Panc1 (cell line): ENCODE measurements around the gene TRIOBP. TPM values are rescaled to one million over a fixed set of nuclear protein-coding genes. Genes with fewer than 3 reads are reported as not detected.
A peak's percentile ranks its signal among the peaks of the same experiment; 100 is the strongest.

ENCODE experiments used
- ATAC-seq: fragments of 200-7000 bp; cut with Tn5 transposase; 2 replicates; pipeline ENCODE4 v1.9.1; 2020; ENCODE audit warnings: mild to moderate bottlenecking, moderate library complexity
- BruUV-seq: library from RNA; stranded (reverse); fragments of 400-500 nt; replicated peaks from 2 replicates; lab custom pipeline; 2021; lab: Mats Ljungman, UMichigan
- CTCF ChIA-PET: fragments of 300-600 bp; sonication (Branson Sonifier 250); formaldehyde crosslinking; loops from one replicate; lab custom pipeline; 2022; ENCODE audit warnings: antibody characterized with exemption; lab: Charles Lee
- POLR2A ChIA-PET: fragments of 300-600 bp; sonication (Branson Sonifier 250); formaldehyde crosslinking; loops from one replicate; lab custom pipeline; 2022; ENCODE audit warnings: antibody characterized with exemption; lab: Charles Lee
- DNase-seq: peaks from one replicate; pipeline ENCODE4 v3.0.0-alpha.2; 2010; ENCODE audit warnings: low read depth, low spot score
- H3K27ac ChIP-seq: 2 replicates; pipeline ENCODE4 v1.5.1; 2011; ENCODE audit warnings: mild to moderate bottlenecking, low read length, inconsistent platforms
- H3K27me3 ChIP-seq: fragments of 200-500 bp; sonication (Bioruptor generic); 2 replicates; pipeline ENCODE4 v1.6.0; 2014; ENCODE audit warnings: low read length, inconsistent platforms; ENCODE audit not compliant: control insufficient read depth, insufficient read depth
- H3K36me3 ChIP-seq: fragments of 200-500 bp; sonication (Bioruptor generic); 2 replicates; pipeline ENCODE4 v1.5.1; 2014; ENCODE audit warnings: inconsistent platforms, mild to moderate bottlenecking, low read length, moderate library complexity; ENCODE audit not compliant: control insufficient read depth, insufficient read depth
- H3K4me1 ChIP-seq: 2 replicates; pipeline ENCODE4 v1.5.1; 2011; ENCODE audit warnings: inconsistent platforms, mild to moderate bottlenecking, low read length, moderate library complexity; ENCODE audit not compliant: control insufficient read depth, insufficient read depth
- H3K4me3 ChIP-seq, 2 experiments: 2 replicates each; pipeline ENCODE4 v1.5.1; 2011 to 2012; ENCODE audit warnings: low read depth in 2 of 2, low read length in 2 of 2, mild to moderate bottlenecking in 2 of 2, inconsistent platforms in 1 of 2, moderate library complexity in 1 of 2
- H3K9me3 ChIP-seq: fragments of 200-500 bp; sonication (Bioruptor generic); 2 replicates; pipeline ENCODE4 v1.5.1; 2014; ENCODE audit warnings: low read depth, mild to moderate bottlenecking, inconsistent platforms, low read length, moderate library complexity; ENCODE audit not compliant: control insufficient read depth, insufficient read depth
- CTCF ChIP-seq: fragments of 450-650 bp; IDR thresholded peaks from 2 replicates; pipeline ENCODE4 v1.5.1; 2017; ENCODE audit warnings: mild to moderate bottlenecking
- POLR2AphosphoS5 ChIP-seq: IDR thresholded peaks from 2 replicates; pipeline ENCODE4 v1.6.1; 2012; ENCODE audit warnings: mild to moderate bottlenecking, low read depth, low read length, moderate library complexity
- REST ChIP-seq, 2 experiments: IDR thresholded peaks; 2 replicates each; pipeline ENCODE4 v1.6.1; 2011 to 2012; ENCODE audit warnings: low read depth in 2 of 2, control low read depth in 1 of 2, low read length in 1 of 2, mild to moderate bottlenecking in 1 of 2, moderate library complexity in 1 of 2; ENCODE audit not compliant: insufficient read depth in 1 of 2
- SIN3A ChIP-seq: IDR thresholded peaks from 2 replicates; pipeline ENCODE4 v1.6.1; 2012; ENCODE audit warnings: low read depth, mild to moderate bottlenecking, low read length, moderate library complexity, borderline replicate concordance; ENCODE audit not compliant: insufficient read depth
- TCF7L2 ChIP-seq: IDR thresholded peaks from 2 replicates; pipeline ENCODE4 v1.6.1; 2011; ENCODE audit warnings: mild to moderate bottlenecking, low read depth, low read length, inconsistent platforms
- in situ Hi-C: cut with HindIII; loops from 2 replicates; pipeline ENCODE4 v1.10.0; 2016; ENCODE audit warnings: low sequenced_read_pairs, low pct_unique_long_range_greater_than_20kb
- intact Hi-C: fragments of 100-400 bp; cut with micrococcal nuclease; formaldehyde crosslinking; loops from one replicate; pipeline ENCODE4 v1.10.0; 2022; ENCODE audit not compliant: unreplicated experiment
- total RNA-seq: library from RNA; stranded (reverse); gene quantifications from one replicate; pipeline ENCODE4 v1.2.1, GENCODE V29; 2021; ENCODE audit not compliant: unreplicated experiment

Gene TRIOBP
- total RNA-seq, 1 experiment from 2014 or later, result 50.5 TPM

GRCh38 chr22:37680191-37680851, 16.5 kb upstream of the TRIOBP start:
- in situ Hi-C loops, result no loop called here
- no peak overlapping the region for H3K4me3 ChIP-seq
- no peak for DNase-seq
- TF ChIP-seq TCF7L2 (no peak), POLR2AphosphoS5 (peak; percentile 86; the same call in 1 of the 2 replicates), SIN3A (no peak), REST (IDR thresholded peaks at IDR 0.05; ENCODE audit: insufficient read depth in 1 of 2, low read depth in 2 of 2, low read length in 1 of 2) (no peak)
- peaks cover 32% of the 10 kb centered on the region for H3K4me1 ChIP-seq
- H3K27me3 ChIP-seq, result no peaks in the 10 kb centered on the region
- ChIA-PET POLR2A (no interaction called here), CTCF (interaction anchor here (2.0 to 2.7 kb wide), 2 partner anchors 19 to 37 kb away, joined by 11 to 13 read pairs; no protein-coding TSS in a partner anchor)
- ATAC-seq, result 0 out of 2 replicates have a peak, but pooled peaks have one; percentile 6
- no peaks in the 10 kb centered on the region for H3K36me3 ChIP-seq
- intact Hi-C loops, result loop anchor here (2.0 kb wide), 1 partner anchor 38 kb away; no protein-coding TSS in a partner anchor
- peak overlapping the region; percentile 39; the same call in 1 of the 2 replicates for H3K27ac ChIP-seq
- no peaks in the 10 kb centered on the region for H3K9me3 ChIP-seq
- BruUV-seq, result no TSS peak

- ATAC-seq, result peak; percentile 60
- no peaks in the 10 kb centered on the region for H3K9me3 ChIP-seq
- H3K36me3 ChIP-seq, result no peaks in the 10 kb centered on the region
- peaks cover 32% of the 10 kb centered on the region for H3K4me1 ChIP-seq
- BruUV-seq, result no TSS peak
- POLR2A ChIA-PET, result no interaction called here
- in situ Hi-C loops, result no loop called here
- CTCF ChIA-PET, result interaction anchor here (1.1 to 2.7 kb wide), 3 partner anchors 20 to 38 kb away, joined by 8 to 13 read pairs (median 11); partner anchors contain the start of gene PDXP
- H3K27me3 ChIP-seq, result no peaks in the 10 kb centered on the region
- intact Hi-C loops, result loop anchor here (2.0 kb wide), 1 partner anchor 38 kb away; no protein-coding TSS in a partner anchor
- peak overlapping the region; percentile 59 for H3K27ac ChIP-seq
- DNase-seq, result no peak
- no peak overlapping the region for H3K4me3 ChIP-seq
- no peak for TF ChIP-seq TCF7L2
Observed at GRCh38 chr22:37681001-37681424, 15.8 kb upstream of the TRIOBP start.

GRCh38 chr22:37681556-37682049, 15.2 kb upstream of the TRIOBP start:
- Histone ChIP-seq H3K27ac (peak overlapping the region; percentile 59), H3K27me3 (no peaks in the 10 kb centered on the region), H3K9me3 (no peaks in the 10 kb centered on the region), H3K4me1 (peaks cover 32% of the 10 kb centered on the region), H3K36me3 (no peaks in the 10 kb centered on the region), H3K4me3 (no peak overlapping the region)
- in situ Hi-C loops (no loop called here), intact Hi-C loops (loop anchor here (2.0 kb wide), 1 partner anchor 39 kb away; no protein-coding TSS in a partner anchor)
- BruUV-seq, result no TSS peak
- ChIA-PET CTCF (interaction anchor here (0.7 to 2.7 kb wide), 6 partner anchors 8 to 38 kb away, joined by 3 to 13 read pairs (median 7); partner anchors contain the start of gene PDXP), POLR2A (interaction anchor here (0.6 kb wide), 2 partner anchors 256 to 264 kb away, joined by 6 to 10 read pairs; no protein-coding TSS in a partner anchor)
- DNase-seq, result peak; percentile 58
- TF ChIP-seq TCF7L2 (no peak), REST (IDR thresholded peaks at IDR 0.05; ENCODE audit: insufficient read depth in 1 of 2, low read depth in 2 of 2, low read length in 1 of 2) (no peak), POLR2AphosphoS5 (no peak), CTCF (peak; percentile 91)
- ATAC-seq, result peak; percentile 71
